Activated naive CD8-positive, alpha-beta T cell treated with anti-CD3 and anti-CD28 coated beads, Interleukin-2, amount 50 U/mL, for 16 hours (primary cell): ENCODE measurements around the gene OCA2.

Source experiments
- DNase-seq: peaks from one replicate; pipeline ENCODE4 v3.0.0-alpha.2; 2020; ENCODE audit warnings: low read depth, low spot score

The OCA2 gene

GRCh38 chr15:28104326-28104725, 5.2 kb upstream of the OCA2 start:
- no peak for DNase-seq

GRCh38 chr15:28103831-28104230, 4.7 kb upstream of the OCA2 start:
- no peak for DNase-seq

DNA sequence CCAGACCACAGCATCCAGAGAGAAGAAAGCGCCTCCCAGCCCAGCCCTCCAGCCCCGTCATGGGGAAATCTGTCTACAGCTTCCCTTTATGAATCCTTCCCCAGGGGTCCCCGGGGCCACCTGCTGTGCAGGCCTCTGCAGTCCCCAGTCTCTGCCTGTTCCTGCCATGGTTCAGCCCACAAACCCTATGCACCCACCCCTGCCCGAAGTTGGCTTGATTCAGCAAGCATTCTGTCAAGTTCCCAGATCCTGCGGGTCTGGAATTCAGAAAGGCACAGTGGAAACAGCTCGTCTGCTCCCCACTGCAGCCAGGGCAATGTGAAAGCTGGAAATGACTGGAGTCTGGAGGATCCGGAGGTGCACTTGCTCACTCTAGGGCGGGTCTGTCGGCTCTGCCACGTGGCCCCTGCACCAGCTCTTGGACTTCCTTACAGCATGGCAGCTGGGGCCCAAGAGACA, 2.9 kb upstream of the OCA2 start:
- DNase-seq, result no peak

DNA sequence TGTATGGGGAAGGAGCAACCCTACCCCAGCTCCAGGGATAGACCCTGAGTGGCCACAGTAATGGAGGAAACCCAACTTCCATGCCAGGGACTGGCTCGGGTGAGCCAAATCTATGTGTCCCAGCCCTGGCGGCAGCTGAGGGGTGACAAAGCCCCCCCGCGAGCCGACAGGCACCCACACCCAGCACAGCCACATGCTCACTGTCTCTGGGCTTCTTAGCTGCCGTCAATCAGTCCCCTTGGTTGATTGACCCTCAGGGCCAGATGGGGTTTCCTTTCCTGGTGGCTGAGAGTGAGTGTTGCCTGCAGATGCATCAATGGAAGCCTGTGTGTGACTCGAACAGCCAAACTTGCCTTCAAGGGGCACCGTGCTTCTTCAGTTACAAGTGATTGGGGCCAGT, 2.1 kb upstream of the OCA2 start:
- DNase-seq, result no peak

DNA sequence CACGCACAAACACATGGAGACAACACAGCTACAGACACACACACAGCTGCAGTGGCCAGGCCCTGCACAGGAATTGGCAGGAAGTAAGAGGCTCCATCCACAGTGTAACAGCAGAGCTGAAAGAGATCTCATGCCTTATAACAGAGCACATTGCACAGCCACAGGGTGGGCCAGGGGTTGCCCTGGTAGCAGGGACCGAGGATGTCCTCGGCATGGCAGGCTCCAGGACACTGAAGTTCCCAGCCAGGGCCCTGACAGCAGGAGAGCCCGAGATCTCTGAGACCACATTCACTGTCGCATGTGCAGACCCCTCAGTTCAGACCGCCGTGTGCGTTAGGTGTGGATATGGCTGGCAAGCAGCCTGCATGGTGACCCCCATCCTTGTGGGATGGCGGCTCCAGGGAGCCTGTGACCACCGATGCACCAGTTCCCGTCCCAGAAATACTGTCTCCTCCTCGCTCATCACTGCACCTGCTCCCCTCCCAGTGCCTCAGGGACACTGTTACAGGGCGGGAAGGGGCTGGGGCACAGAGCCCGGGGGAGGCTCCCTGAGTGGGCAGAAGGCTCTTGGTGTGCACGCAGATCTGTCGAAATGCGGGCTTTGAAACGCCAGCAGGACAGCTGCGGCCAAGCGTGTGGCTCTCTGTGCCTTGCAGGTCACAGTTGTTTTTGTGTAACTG, 1.5 kb upstream of the OCA2 start:
- no peak for DNase-seq

DNA sequence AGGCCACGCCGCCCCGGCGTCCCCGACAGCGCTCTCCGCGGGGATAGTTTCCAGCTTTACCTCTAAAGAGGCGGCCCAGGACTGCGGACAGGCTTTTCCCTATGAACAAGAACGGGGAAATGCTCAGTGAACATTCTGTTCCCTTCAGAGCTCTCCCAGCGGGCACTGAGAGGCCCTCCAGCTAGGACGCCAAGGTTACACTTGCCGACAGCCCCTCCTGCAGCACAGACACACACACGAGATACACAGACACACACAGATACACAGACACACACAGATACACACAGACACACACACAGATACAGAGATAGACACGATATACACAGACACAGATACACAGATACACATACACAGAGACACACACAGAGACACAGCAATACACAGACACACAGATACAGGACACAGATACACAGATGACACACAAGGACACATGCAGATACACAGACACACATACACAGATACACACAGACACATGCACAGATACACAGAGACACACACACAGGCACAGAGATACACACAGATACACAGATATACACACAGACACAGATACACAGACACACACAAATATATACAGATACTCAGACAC, 533 bp upstream of the OCA2 start:
- no peak for DNase-seq

DNA sequence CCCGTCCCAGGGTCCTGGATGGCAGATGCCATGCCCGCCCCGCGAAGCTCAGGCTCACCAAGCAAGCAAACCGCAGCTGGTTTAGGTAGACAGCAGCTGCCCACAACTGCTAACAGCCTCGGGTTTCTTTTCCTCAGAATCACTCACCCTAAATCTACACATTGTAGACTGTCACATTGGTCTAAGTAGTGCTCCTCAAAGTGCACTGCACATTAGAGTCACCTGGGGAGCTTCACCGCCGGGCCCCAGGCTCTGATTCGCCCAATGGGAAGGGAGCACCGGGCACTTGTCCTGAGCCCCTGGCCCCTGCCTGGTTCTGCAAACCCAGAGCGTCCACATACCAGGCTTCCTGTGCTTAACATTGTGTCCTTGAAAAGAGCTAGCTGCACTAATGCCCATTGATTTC, 752 bp downstream of the OCA2 start:
- no peak for DNase-seq

DNA sequence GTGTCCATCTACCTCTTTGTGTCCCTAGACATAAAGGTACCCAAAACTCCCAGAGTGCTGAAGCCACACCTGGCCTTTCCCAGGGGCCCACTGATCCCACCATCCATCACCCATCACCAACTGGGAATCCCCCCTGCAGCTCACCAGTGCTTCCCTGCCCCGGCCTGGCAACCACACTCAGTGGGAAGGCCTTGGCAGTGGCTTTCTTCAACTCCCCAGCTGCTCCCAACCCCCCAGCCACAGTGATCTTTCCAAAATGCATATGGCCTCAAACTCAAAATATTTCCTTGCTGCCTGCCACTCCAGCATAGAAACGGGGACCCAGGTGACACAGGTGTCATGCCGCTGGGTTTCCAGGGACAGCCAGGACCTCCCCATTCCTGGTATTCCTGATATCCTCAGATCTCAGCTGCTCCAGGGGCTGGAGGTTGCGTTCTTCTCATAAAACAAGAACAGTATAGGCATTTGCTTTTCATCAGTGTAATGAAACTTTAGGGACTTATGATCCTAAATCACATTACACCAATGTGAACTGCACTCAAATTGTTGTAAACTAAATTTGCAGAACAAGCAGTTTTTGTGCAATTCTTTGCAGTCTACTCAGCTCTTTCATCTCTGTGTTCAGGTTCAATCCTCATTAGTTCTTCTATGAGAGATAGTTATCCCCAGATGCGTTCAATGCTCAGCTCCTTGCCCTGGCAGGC, 1.3 kb downstream of the OCA2 start:
- DNase-seq, result no peak

- no peak for DNase-seq
Measured at GRCh38 chr15:28096670-28097431, 2.3 kb downstream of the OCA2 start.

GRCh38 chr15:28096411-28096669, 2.8 kb downstream of the OCA2 start:
- DNase-seq, result no peak

GRCh38 chr15:28094732-28095521, 4.2 kb downstream of the OCA2 start:
- DNase-seq, result no peak

DNA sequence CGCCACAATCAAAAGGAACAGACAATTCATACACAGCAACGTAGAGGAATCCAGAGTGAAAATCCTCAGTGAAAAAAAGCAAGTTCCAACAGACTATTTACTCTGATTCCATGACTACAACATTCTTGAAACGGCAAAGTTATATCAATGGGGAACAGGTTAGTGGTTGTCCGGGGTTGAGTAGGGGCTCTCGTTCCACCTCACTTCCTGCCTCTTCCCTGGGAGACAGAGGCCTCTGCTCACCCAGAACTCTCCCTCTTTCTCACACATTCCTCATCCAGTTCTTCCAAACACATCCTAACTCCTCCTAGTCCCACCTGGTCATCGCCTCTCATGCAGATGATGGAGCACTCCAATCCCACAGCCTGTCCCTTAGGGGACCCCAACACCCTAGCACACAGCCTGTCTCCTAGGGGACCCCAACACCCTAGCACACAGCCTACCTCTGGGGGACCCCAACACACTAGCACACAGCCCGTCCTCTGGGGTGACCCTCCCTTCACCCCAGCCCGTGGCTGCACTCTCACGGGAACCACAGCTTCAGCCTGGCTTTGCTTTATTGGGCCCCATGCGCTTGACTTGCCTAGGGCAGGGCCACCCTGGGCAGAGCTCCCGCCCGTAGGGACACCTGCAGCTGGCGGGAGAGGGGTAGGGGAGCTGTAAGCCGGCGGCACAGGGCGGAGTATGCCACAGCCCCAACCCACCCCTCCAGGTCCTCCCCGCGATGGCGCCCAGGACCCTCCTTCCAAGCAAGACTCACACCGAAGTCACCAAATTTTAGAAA, 5.2 kb downstream of the OCA2 start:
- DNase-seq, result no peak

GRCh38 chr15:28091313-28091712, 7.8 kb downstream of the OCA2 start:
- no peak for DNase-seq

DNA sequence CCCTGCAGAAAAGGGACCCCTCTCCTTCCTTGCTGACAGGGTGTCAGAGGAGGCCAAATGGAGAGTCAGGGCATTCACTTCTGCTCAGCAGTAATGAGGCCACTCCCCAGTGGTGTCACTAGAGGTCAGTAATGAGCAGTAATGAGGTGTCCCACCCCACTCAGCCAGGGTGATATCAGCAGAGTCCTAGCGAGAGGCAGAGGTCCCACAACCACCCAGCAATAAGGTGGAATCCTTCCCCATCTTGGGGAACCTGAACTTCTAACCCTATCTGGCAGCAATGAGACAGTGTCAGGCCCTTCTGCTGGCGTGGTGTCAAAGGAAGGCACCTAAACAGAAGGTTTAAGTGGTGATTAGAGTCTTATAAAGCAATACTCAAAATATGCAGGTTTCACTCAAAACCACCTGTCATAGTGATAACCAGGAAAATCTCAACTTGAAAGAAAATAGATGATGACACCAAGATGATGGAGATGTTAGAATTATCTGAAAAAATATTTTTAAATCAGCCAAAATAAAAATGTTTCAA, 12.9 kb downstream of the OCA2 start:
- no peak for DNase-seq

DNA sequence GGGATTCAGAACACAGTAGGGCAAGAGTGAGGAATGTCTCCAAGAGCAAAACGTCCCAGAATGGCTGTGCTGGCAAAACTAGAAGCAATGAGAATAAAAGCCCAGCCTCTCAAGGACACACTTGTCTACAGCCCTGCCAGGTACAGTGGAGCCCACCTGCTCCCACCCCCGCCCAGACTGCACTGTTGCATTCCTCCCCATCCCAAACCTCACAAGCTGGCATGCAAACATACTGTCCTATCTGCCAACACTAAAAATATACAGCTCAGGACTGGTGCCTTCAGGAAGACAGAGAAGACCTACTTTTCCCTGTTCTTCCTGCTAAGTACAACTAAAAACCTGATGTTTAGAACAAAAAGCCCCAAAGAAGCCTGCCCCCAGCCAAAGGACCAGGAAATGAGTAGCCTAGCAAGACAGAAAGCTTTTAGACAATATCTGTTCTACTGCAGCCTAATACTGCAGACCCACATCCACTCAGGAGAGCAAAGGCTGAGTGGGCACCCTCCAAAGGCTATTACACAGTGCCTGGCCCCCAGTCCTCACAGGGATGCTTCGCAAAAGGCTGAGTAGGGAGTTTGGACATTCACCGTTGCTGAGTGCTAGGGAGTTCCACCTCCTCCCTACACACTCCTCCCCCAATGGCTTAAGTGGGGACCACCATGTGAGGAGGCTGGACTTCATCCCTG, 13.5 kb downstream of the OCA2 start:
- DNase-seq, result no peak

GRCh38 chr15:28084547-28084946, 14.6 kb downstream of the OCA2 start:
- no peak for DNase-seq

GRCh38 chr15:28082891-28083684, 16.0 kb downstream of the OCA2 start:
- no peak for DNase-seq

- DNase-seq, result no peak
Measured at GRCh38 chr15:28081594-28081993, 17.5 kb downstream of the OCA2 start.

- no peak for DNase-seq
Measured at GRCh38 chr15:28080386-28080785, 18.7 kb downstream of the OCA2 start.
